Esophagus (tissue), 2 donors: ENCODE measurements around the gene NPTN. TPM values are rescaled to one million over a fixed set of nuclear protein-coding genes. Genes with fewer than 3 reads are reported as not detected.
"Not testable (repeated sequence)": the region's sequence is repeated elsewhere in the genome, so short reads cannot be mapped to it uniquely, and the experiment has no call there.

Source experiments
- H3K27ac ChIP-seq, 2 donors: one replicate each; pipeline ENCODE4 v1.5.1; 2013; ENCODE audit warnings: low read depth in 2 of 2, mild to moderate bottlenecking in 2 of 2, inconsistent platforms in 1 of 2, low read length in 1 of 2, moderate library complexity in 1 of 2
- H3K27me3 ChIP-seq, 2 donors: one replicate each; pipeline ENCODE4 v1.6.1; 2013; ENCODE audit warnings: low read length in 2 of 2, control low read depth in 1 of 2, mild to moderate bottlenecking in 1 of 2; ENCODE audit not compliant: insufficient read depth in 2 of 2, control insufficient read depth in 1 of 2
- H3K36me3 ChIP-seq, 2 donors: one replicate each; pipeline ENCODE4 v1.6.1; 2013; ENCODE audit warnings: low read length in 1 of 2; ENCODE audit not compliant: control insufficient read depth in 2 of 2, insufficient read depth in 2 of 2
- H3K4me1 ChIP-seq, 2 donors: one replicate each; pipeline ENCODE4 v1.6.1; 2013; ENCODE audit warnings: low read length in 1 of 2; ENCODE audit not compliant: control insufficient read depth in 2 of 2, insufficient read depth in 2 of 2
- H3K4me3 ChIP-seq, 2 donors: one replicate each; pipeline ENCODE4 v1.5.1; 2013; ENCODE audit warnings: low read length in 2 of 2, mild to moderate bottlenecking in 2 of 2, low read depth in 1 of 2, moderate library complexity in 1 of 2
- H3K9me3 ChIP-seq, 2 donors: one replicate each; pipeline ENCODE4 v1.6.1; 2013; ENCODE audit warnings: mild to moderate bottlenecking in 2 of 2, low read depth in 1 of 2, low read length in 1 of 2, moderate library complexity in 1 of 2; ENCODE audit not compliant: control insufficient read depth in 2 of 2, insufficient read depth in 1 of 2
- WGBS, 2 donors: extraction: QIAGEN DNeasy Blood & Tissue Kit; methylation state at CpG; one replicate each; pipeline ENCODE4 v1.1.7; 2013; 5-methylcytosine and 5-hydroxymethylcytosine counted together
- polyA plus RNA-seq, 2 donors: library from polyadenylated mRNA; stranded (reverse); fragments of 200-250 nt; gene quantifications; one replicate each; pipeline ENCODE4 v1.2.3, GENCODE V29; 2013
- donor health status: healthy with polysubstance abuse.
- donor health status: Bipolar disorder and iron deficiency.

NPTN gene
- polyA plus RNA-seq, 2 donors, result 30.0 to 82.0 TPM

DNA sequence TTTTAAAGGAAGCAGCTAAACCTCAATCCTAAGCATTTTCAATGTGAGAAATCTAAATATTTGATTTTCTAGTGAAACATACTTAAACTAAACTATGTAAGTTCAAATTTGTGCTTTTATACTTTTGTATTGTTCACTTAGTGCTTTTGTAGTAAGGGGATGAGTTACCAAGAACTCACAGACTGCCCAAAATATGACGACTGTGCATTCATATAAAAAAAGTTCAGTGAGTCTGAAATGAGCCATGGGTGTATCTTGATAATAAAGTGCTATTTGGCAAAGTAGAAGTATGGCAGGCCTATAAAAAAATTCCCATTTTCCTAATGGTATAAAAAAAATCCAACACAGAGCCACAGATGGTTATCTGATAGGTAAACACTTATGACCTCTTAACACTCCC, 66.2 kb downstream of the NPTN start:
- no peaks in the 10 kb centered on the region for H3K27me3 ChIP-seq
- H3K27ac ChIP-seq, result no peak overlapping the region
- no peaks in the 10 kb centered on the region for H3K4me1 ChIP-seq
- H3K36me3 ChIP-seq, result peaks cover 21 to 41% of the 10 kb centered on the region in 2 donors
- H3K4me3 ChIP-seq, result no peak overlapping the region
- WGBS, 2 donors, result 80 to 82% methylated on average over 1 of the region's 1 CpG
- H3K9me3 ChIP-seq, result no peaks in the 10 kb centered on the region

DNA sequence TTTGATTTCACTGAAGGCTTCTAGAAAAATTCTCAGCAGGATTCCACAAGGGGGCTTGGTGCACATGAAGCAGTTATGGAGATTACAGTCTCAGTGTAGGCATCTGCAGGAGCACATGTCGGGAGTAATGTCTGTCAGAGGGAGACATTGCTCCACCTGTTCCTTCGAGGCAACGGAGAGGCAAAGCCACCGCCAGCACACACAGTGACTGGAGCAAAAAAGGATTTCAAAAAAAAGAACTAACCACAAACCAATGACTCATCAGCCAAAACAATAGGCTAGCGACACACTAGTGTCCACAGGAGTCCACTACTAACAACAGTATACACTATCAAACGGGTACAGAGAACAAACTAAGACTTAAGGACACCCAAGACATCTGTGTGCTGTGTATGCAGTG, 68.9 kb downstream of the NPTN start:
- WGBS, 2 donors, result 28 to 44% methylated on average over 6 of the region's 6 CpGs
- no peak overlapping the region for H3K27ac ChIP-seq
- H3K9me3 ChIP-seq, result no peaks in the 10 kb centered on the region
- no peaks in the 10 kb centered on the region for H3K4me1 ChIP-seq
- H3K4me3 ChIP-seq, result no peak overlapping the region
- H3K36me3 ChIP-seq, result peaks cover 17 to 22% of the 10 kb centered on the region in 2 donors
- H3K27me3 ChIP-seq, result no peaks in the 10 kb centered on the region

DNA sequence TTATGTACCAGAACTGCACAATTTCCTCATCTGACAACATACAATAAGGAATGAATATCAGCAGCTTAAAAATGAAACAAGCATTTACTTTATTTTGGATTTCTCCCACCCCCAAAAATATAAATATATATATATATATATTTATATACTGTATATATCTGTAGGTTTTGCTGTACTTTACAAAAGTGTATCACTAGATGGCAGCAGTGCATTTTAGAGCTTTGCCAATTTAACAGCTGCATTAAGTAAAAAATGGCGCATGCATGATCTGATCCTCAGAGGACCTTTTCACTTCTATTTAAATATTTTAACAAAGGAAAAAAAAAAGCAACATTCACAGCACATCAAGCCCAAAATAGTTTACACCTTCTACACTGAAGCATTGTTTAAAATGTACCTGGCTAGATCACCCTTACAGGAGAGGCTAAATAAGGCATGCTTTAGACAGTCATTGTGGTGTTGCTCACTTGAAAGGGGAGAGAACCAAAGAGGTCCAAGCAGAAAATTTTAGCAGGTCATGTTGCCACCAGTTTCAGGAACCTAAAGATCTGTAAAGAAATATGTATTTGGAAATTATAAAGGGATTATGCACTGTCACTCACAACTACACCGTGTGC, 72.6 kb downstream of the NPTN start:
- Histone ChIP-seq H3K36me3 (peaks cover 6 to 11% of the 10 kb centered on the region in 2 donors), H3K27me3 (no peaks in the 10 kb centered on the region), H3K4me3 (no peak overlapping the region), H3K4me1 (no peaks in the 10 kb centered on the region), H3K9me3 (no peaks in the 10 kb centered on the region), H3K27ac (no peak overlapping the region)
- 49 to 52% methylated on average over 2 of the region's 2 CpGs for WGBS, 2 donors

DNA sequence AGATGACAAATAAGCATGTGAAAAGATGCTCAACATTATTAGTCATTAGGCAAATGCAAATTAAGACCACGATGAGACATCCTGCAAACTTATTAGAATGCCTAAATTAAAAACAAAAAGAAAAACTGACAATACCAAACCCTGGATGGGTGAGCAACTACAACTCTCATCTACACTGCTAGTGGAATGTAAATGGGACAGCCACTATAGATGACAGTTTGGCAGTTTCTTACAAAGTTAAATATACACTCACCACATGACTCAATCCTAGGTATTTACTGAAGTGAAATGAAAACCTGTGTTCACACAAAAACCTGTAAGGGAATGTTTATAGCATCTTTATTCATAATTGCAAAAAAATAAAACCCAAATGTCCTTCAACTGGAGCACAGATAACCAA, 74.7 kb downstream of the NPTN start:
- H3K4me1 ChIP-seq, result no peaks in the 10 kb centered on the region
- H3K9me3 ChIP-seq, result no peaks in the 10 kb centered on the region
- no peak overlapping the region for H3K27ac ChIP-seq
- WGBS, 2 donors, result 78 to 85% methylated on average over 1 of the region's 1 CpG
- H3K27me3 ChIP-seq, result no peaks in the 10 kb centered on the region
- no peak overlapping the region for H3K4me3 ChIP-seq
- H3K36me3 ChIP-seq, result peaks cover 4 to 14% of the 10 kb centered on the region in 2 donors

DNA sequence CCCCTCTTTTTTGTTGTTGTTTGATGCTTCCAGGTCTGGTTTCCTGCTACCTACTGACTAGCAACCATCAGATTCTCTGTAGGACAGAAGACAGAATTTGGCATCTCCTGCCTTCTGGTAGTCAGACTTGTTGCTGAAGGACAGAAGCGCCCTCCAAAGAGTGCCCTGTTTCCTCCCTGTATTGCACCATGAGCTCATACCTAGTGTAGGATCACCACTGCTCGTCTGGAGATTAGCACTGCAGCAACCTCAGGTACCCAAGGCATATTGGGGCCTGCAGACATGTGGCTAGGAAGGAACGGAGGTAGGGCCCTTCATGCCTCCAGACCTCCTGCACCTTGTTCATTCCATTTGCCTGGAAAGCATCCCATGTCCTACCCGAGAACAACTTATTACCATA, 78.1 kb downstream of the NPTN start:
- H3K4me1 ChIP-seq, result no peaks in the 10 kb centered on the region
- no peaks in the 10 kb centered on the region for H3K9me3 ChIP-seq
- H3K4me3 ChIP-seq, result no peak overlapping the region
- H3K27ac ChIP-seq, result no peak overlapping the region
- H3K27me3 ChIP-seq, result no peaks in the 10 kb centered on the region
- peaks cover 0 to 10% of the 10 kb centered on the region in 2 donors for H3K36me3 ChIP-seq
- 93 to 94% methylated on average over 4 of the region's 4 CpGs for WGBS, 2 donors

DNA sequence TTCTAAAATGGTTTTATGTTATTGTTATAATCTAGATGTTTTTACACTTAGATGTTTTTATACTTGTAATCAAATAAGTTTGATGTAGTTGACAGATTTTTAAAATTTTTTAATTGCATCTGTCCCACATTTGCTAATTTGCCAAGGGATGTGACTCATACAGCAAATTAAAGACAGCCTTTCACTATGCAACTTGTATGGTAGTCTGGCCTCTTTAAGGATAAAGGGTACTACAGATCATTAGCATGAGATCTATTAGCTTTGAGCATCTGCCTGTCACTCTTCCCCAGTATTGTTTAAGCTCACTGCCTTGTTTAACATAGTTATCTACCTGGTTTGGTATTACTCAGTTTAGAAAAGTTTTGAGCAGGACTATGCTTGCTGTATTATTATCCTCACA, 83.0 kb downstream of the NPTN start:
- H3K4me3 ChIP-seq, result no peak overlapping the region
- H3K36me3 ChIP-seq, result peaks cover 0 to 2% of the 10 kb centered on the region in 2 donors
- H3K4me1 ChIP-seq, result no peaks in the 10 kb centered on the region
- no peaks in the 10 kb centered on the region for H3K9me3 ChIP-seq
- H3K27ac ChIP-seq, result no peak overlapping the region
- no peaks in the 10 kb centered on the region for H3K27me3 ChIP-seq

DNA sequence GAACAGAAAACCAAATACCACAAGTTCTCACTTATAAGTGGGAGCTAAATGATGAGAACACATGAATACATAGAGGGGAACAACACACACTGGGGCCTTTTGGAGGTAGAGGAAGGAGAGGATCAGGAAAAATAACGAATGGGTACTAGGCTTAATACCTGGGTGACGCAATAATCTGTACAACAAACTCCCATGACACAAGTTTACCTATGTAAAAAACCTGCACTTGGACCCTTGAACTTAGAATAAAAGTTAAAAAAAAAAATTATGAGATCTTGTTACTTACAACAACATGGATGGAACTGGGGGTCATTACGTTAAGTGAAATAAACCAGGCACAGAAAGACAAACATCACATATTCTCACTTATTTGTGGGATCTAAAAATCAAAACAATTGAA, 84.3 kb downstream of the NPTN start:
- H3K36me3 ChIP-seq, H3K4me1 ChIP-seq, H3K27me3 ChIP-seq: not testable (repeated sequence)

DNA sequence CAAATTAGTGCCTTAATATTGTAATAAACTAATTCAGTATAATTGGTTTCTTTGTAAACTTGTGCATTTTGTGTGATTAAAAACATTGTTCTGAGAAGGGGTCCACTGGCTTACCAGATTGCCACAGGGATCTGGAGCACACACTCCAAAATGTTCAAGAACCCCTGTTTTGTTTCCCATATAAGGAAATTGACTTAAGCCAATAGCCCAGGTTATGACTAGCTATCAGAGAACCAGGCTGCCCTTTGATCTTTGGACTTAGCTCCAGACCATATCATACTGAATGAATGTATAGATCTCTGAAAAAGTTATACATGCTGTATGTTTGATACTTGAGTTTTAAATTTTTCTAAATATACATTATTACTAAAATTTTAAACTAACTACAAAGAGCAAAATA, 91.7 kb downstream of the NPTN start:
- Histone ChIP-seq H3K36me3 (no peaks in the 10 kb centered on the region), H3K4me3 (no peak overlapping the region), H3K4me1 (no peaks in the 10 kb centered on the region), H3K9me3 (no peaks in the 10 kb centered on the region), H3K27ac (no peak overlapping the region), H3K27me3 (no peaks in the 10 kb centered on the region)

More for the DNA sequence above, 84.3 kb downstream of the NPTN start:
- H3K4me3 ChIP-seq, H3K9me3 ChIP-seq, H3K27ac ChIP-seq: not testable (repeated sequence)
- 94 to 95% methylated on average over 3 of the region's 3 CpGs for WGBS, 2 donors

DNA sequence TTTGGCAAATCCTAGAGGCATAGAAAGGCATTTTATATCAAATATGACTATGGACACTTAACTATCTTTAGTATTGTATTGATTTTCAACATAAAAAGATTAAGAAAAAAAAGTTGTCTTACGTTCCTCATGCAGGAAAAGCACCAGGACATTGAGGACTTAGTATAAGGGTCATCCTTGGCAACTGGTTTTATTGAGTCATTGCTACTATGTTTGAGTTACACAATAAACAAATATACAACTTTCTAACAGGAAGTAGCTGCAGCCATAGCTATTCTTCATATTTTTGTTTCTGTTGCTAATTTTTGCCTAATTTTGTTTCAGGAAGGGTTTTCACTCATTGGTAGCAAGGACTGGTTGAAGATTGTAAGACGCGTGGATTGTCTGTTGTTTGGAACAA, 93.0 kb downstream of the NPTN start:
- H3K27ac ChIP-seq, result no peak overlapping the region

DNA sequence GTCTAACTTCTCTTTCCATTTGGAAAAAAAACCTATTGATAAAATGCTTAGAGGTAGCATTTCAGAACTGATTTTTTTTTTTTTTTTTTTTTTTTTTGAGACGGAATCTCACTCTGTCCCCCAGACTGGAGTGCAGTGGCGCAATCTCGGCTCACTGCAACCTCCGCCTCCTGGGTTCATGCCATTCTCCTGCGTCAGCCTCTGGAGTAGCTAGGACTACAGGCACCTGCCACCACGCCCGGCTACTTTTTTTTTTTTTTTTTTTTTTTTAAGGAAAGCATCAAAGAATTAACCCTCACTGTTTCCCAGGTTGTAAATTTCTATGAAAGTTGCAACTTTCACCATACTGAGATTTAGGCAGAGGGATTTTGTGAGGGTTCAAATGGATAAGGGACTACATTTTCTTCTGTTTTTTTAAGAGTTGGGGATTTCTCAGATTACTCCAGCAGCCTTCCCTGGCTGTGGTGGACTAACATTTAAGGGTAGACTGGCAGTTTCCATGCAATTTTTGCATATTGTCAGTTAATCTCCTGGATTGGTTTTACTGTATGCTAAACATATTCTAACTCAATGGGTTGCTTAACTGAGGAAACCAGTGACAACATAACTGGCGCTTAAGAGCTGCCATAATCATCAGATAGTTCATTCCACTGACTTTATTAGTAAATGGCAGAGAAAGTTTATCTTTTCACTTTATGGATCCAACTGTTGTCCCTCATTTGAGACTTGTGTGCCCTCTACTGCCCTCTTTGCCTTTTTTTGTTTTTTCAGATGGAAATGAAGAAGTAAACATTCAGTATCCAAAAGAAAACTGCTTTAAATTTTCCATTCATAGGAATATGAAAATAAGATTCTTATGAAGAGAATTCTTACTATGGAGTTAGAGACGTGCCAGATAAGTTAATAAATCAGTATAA, 93.7 kb downstream of the NPTN start:
- no peaks in the 10 kb centered on the region for H3K36me3 ChIP-seq
- H3K27me3 ChIP-seq, result no peaks in the 10 kb centered on the region
- no peak overlapping the region for H3K27ac ChIP-seq
- no peaks in the 10 kb centered on the region for H3K9me3 ChIP-seq
- H3K4me3 ChIP-seq, result no peak overlapping the region
- 65 to 67% methylated on average over 9 of the region's 9 CpGs for WGBS, 2 donors
- H3K4me1 ChIP-seq, result no peaks in the 10 kb centered on the region

More for the DNA sequence above, 93.0 kb downstream of the NPTN start:
- H3K9me3 ChIP-seq, result no peaks in the 10 kb centered on the region
- no peak overlapping the region for H3K4me3 ChIP-seq
- no peaks in the 10 kb centered on the region for H3K36me3 ChIP-seq
- H3K27me3 ChIP-seq, result no peaks in the 10 kb centered on the region
- WGBS, 2 donors, result 76 to 79% methylated on average over 3 of the region's 3 CpGs
- H3K4me1 ChIP-seq, result no peaks in the 10 kb centered on the region
